K562 (cell line): ENCODE measurements around the gene PAIP2. TPM values are rescaled to one million over a fixed set of nuclear protein-coding genes. Genes with fewer than 3 reads are reported as not detected.

Experiments
- DIDO1 ChIP-seq: fragments of 450-650 bp; IDR thresholded peaks from 2 replicates; pipeline ENCODE4 v1.6.1; 2016; ENCODE audit warnings: low read depth, missing biosample characterization, missing genetic modification characterization
- FOXJ3 ChIP-seq: sonication (generic); formaldehyde crosslinking; IDR thresholded peaks from 2 replicates; pipeline ENCODE4 v1.4.0; 2020; ENCODE audit warnings: mild to moderate bottlenecking, missing genetic modification reagents
- MCM5 ChIP-seq: fragments of 450-650 bp; IDR thresholded peaks from 2 replicates; pipeline ENCODE4 v1.6.1; 2016; ENCODE audit warnings: low read depth
- MECOM ChIP-seq: fragments of 250-450 bp; sonication (Bioruptor Pico); IDR thresholded peaks from 2 replicates; pipeline ENCODE4 v1.8.0; 2022; ENCODE audit warnings: inconsistent platforms
- MTA2 ChIP-seq: fragments of 450-650 bp; IDR thresholded peaks from 2 replicates; pipeline ENCODE4 v1.6.1; 2016; ENCODE audit warnings: low read depth
- NCOA6 ChIP-seq: fragments of 450-650 bp; IDR thresholded peaks from 2 replicates; pipeline ENCODE4 v1.6.1; 2017; ENCODE audit warnings: mild to moderate bottlenecking
- PTBP1 ChIP-seq: fragments of 200-400 bp; formaldehyde crosslinking; IDR thresholded peaks from 2 replicates; pipeline ENCODE4 v1.6.1; 2017; ENCODE audit warnings: low read depth, low read length
- RBM15 ChIP-seq: fragments of 200-400 bp; formaldehyde crosslinking; IDR thresholded peaks from 2 replicates; pipeline ENCODE4 v1.6.1; 2018; ENCODE audit warnings: mild to moderate bottlenecking, low read length, moderate library complexity; ENCODE audit not compliant: insufficient read depth
- SREBF2 ChIP-seq: sonication (generic); formaldehyde crosslinking; IDR thresholded peaks from 2 replicates; pipeline ENCODE4 v1.4.0; 2020; ENCODE audit warnings: mild to moderate bottlenecking, missing genetic modification reagents
- TBL1XR1 ChIP-seq, 2 experiments: IDR thresholded peaks; 2 replicates each; pipeline ENCODE4 v1.6.1; 2012; ENCODE audit warnings: improper control_type of control experiment in 2 of 2, low read length in 2 of 2, mild to moderate bottlenecking in 1 of 2
- TRIM28 ChIP-seq: fragments of 450-650 bp; IDR thresholded peaks from 2 replicates; pipeline ENCODE4 v1.6.1; 2017
- ZNF589 ChIP-seq: fragments of 200-800 bp; sonication (Bioruptor generic); IDR thresholded peaks from 2 replicates; pipeline ENCODE4 v1.6.1; 2016; ENCODE audit warnings: low read depth, missing genetic modification characterization, missing compliant biosample characterization
- polyA plus RNA-seq, 8 experiments: library from polyadenylated mRNA; depleted of rRNA in 4 of 8; stranded (reverse) in 5 of 8; unstranded in 3 of 8; fragments of >200 nt; fragmentation: Nextera tagmentation in 2 of 8; fragmentation: Illumina TruSeq in 1 of 8; extraction: Ambion mirVana in 2 of 8; extraction: Trizol in 1 of 8; gene quantifications; 2 replicates each; pipeline versions ENCODE4 v1.2.1 to v1.2.3, GENCODE V29; 2011 to 2014; ENCODE audit warnings: inconsistent platforms in 1 of 8, missing spikeins in 1 of 8
- total RNA-seq, 7 experiments: library from RNA; depleted of rRNA in 6 of 7; stranded (reverse); fragments of >200 nt in 6 of 7; fragmentation: Illumina TruSeq in 2 of 7; extraction: Trizol in 2 of 7; gene quantifications; 2 replicates each; pipeline versions ENCODE4 v1.2.1 to v1.2.3, GENCODE V29; 2011 to 2021; ENCODE audit warnings: low replicate concordance in 1 of 7
- TF ChIP-seq, protein P1 (sequence below): sonication (generic); formaldehyde crosslinking; IDR thresholded peaks from 2 replicates; pipeline ENCODE4 v1.8.1; 2023; ENCODE audit warnings: mild to moderate bottlenecking, missing genetic modification reagents
- TF ChIP-seq, protein P2 (sequence below): fragments of 250-450 bp; sonication (Bioruptor Pico); IDR thresholded peaks from 2 replicates; pipeline ENCODE4 v1.8.0; 2022; ENCODE audit warnings: moderate library complexity, mild to moderate bottlenecking, inconsistent platforms
- TF ChIP-seq, protein P3 (sequence below): fragments of 450-650 bp; IDR thresholded peaks from 2 replicates; pipeline ENCODE4 v1.7.1; 2018; ENCODE audit warnings: mild to moderate bottlenecking, low read depth; ENCODE audit not compliant: partially characterized antibody
- TF ChIP-seq, protein P4 (sequence below), 2 experiments: fragments of 450-650 bp in 1 of 2; IDR thresholded peaks; 2 replicates each; pipeline ENCODE4 v1.6.1; 2011 to 2017; ENCODE audit warnings: low read depth in 2 of 2, antibody characterized with exemption in 1 of 2, borderline replicate concordance in 1 of 2, low read length in 1 of 2, mild to moderate bottlenecking in 1 of 2, mixed read lengths in 1 of 2; ENCODE audit not compliant: control insufficient read depth in 1 of 2
- TF ChIP-seq, protein P5 (sequence below): fragments of 450-650 bp; conservative IDR thresholded peaks from 2 replicates; pipeline ENCODE4 v1.6.1; 2016; ENCODE audit warnings: missing genetic modification characterization, low read depth, mild to moderate bottlenecking, control low read depth, missing compliant biosample characterization

PAIP2 gene
- total and polyA plus RNA-seq, 9 of the 15 experiments (the other 6 are each of a cell fraction or from before 2014, with no cell fraction given), result 78.3 to 187 (median 128) TPM

DNA sequence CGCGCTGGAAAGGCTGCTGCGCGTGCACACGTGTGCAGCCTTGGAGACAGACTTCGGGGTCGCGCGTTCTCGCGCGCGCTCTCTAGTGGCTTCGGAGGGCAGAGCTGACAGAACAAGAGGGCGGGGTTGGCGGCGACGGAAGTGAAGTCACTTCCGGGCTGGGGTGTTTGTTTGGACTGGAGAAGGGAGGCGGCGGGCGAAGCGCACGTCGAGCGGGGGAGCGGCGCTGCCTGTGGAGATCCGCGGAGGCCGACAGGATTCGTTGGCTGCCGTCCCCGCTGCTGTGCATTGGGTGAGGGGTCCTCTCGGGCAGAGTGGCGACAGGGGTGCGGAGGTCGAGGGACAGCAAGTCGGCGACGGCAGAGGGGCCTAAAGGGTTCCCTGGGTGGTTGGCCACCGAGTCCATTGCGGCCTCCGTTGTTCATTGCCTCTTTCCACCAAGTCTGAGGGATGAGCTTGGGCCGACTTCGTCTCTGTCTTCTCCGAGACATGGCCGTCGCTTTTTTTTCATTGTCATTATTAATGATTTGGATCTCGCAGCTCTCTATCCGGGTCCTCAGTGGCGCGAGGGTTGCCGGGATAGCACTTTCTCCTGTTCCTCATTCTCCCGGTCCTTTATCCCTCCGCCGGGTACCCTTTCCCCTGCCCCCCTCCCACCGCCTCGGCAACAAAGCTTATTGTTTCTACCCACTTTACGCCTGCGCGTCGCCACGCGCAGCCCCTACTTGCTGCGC, at the start of gene PAIP2 (continued):
- TF ChIP-seq, protein P1, sequence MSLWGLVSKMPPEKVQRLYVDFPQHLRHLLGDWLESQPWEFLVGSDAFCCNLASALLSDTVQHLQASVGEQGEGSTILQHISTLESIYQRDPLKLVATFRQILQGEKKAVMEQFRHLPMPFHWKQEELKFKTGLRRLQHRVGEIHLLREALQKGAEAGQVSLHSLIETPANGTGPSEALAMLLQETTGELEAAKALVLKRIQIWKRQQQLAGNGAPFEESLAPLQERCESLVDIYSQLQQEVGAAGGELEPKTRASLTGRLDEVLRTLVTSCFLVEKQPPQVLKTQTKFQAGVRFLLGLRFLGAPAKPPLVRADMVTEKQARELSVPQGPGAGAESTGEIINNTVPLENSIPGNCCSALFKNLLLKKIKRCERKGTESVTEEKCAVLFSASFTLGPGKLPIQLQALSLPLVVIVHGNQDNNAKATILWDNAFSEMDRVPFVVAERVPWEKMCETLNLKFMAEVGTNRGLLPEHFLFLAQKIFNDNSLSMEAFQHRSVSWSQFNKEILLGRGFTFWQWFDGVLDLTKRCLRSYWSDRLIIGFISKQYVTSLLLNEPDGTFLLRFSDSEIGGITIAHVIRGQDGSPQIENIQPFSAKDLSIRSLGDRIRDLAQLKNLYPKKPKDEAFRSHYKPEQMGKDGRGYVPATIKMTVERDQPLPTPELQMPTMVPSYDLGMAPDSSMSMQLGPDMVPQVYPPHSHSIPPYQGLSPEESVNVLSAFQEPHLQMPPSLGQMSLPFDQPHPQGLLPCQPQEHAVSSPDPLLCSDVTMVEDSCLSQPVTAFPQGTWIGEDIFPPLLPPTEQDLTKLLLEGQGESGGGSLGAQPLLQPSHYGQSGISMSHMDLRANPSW, result peak; percentile 92; the same call in 1 of the 2 replicates
- TF ChIP-seq PTBP1 (0 out of 2 replicates have a peak, but pooled peaks have one; percentile 57), TBL1XR1 (IDR thresholded peaks at IDR 0.05; ENCODE audit: low read length in 2 of 2) (peak in 1 of 2 experiments; percentile 56; a peak in 1 of 4 replicates), FOXJ3 (CRISPR knock-in tag) (no peak), MTA2 (no peak), RBM15 (no peak), NCOA6 (peak; percentile 73), TRIM28 (no peak), MECOM (peak; percentile 34; the same call in 1 of the 2 replicates), ZNF589 (peak; percentile 58; the same call in 1 of the 2 replicates), SREBF2 (no peak), MCM5 (no peak), DIDO1 (tag) (no peak)
- TF ChIP-seq, protein P2, sequence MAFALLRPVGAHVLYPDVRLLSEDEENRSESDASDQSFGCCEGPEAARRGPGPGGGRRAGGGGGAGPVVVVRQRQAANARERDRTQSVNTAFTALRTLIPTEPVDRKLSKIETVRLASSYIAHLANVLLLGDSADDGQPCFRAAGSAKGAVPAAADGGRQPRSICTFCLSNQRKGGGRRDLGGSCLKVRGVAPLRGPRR (CRISPR knock-in tag), result no peak
- TF ChIP-seq, protein P3, sequence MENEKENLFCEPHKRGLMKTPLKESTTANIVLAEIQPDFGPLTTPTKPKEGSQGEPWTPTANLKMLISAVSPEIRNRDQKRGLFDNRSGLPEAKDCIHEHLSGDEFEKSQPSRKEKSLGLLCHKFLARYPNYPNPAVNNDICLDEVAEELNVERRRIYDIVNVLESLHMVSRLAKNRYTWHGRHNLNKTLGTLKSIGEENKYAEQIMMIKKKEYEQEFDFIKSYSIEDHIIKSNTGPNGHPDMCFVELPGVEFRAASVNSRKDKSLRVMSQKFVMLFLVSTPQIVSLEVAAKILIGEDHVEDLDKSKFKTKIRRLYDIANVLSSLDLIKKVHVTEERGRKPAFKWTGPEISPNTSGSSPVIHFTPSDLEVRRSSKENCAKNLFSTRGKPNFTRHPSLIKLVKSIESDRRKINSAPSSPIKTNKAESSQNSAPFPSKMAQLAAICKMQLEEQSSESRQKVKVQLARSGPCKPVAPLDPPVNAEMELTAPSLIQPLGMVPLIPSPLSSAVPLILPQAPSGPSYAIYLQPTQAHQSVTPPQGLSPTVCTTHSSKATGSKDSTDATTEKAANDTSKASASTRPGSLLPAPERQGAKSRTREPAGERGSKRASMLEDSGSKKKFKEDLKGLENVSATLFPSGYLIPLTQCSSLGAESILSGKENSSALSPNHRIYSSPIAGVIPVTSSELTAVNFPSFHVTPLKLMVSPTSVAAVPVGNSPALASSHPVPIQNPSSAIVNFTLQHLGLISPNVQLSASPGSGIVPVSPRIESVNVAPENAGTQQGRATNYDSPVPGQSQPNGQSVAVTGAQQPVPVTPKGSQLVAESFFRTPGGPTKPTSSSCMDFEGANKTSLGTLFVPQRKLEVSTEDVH, result peak; percentile 92
- TF ChIP-seq, protein P4, sequence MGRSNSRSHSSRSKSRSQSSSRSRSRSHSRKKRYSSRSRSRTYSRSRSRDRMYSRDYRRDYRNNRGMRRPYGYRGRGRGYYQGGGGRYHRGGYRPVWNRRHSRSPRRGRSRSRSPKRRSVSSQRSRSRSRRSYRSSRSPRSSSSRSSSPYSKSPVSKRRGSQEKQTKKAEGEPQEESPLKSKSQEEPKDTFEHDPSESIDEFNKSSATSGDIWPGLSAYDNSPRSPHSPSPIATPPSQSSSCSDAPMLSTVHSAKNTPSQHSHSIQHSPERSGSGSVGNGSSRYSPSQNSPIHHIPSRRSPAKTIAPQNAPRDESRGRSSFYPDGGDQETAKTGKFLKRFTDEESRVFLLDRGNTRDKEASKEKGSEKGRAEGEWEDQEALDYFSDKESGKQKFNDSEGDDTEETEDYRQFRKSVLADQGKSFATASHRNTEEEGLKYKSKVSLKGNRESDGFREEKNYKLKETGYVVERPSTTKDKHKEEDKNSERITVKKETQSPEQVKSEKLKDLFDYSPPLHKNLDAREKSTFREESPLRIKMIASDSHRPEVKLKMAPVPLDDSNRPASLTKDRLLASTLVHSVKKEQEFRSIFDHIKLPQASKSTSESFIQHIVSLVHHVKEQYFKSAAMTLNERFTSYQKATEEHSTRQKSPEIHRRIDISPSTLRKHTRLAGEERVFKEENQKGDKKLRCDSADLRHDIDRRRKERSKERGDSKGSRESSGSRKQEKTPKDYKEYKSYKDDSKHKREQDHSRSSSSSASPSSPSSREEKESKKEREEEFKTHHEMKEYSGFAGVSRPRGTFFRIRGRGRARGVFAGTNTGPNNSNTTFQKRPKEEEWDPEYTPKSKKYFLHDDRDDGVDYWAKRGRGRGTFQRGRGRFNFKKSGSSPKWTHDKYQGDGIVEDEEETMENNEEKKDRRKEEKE (IDR thresholded peaks at IDR 0.05; ENCODE audit: borderline replicate concordance in 1 of 2, control insufficient read depth in 1 of 2, low read depth in 2 of 2, low read length in 1 of 2), result 0 out of 4 replicates have a peak, but pooled peaks of 1 of the 2 experiments have one; percentile 68
- TF ChIP-seq, protein P5, sequence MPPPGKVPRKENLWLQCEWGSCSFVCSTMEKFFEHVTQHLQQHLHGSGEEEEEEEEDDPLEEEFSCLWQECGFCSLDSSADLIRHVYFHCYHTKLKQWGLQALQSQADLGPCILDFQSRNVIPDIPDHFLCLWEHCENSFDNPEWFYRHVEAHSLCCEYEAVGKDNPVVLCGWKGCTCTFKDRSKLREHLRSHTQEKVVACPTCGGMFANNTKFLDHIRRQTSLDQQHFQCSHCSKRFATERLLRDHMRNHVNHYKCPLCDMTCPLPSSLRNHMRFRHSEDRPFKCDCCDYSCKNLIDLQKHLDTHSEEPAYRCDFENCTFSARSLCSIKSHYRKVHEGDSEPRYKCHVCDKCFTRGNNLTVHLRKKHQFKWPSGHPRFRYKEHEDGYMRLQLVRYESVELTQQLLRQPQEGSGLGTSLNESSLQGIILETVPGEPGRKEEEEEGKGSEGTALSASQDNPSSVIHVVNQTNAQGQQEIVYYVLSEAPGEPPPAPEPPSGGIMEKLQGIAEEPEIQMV (tag), result no peak
